Neural progenitor cell (in vitro differentiated cells): Measurements from ENCODE around the gene POLR2E.

Source experiments
- CTCF ChIP-seq: fragments of 200-600 bp; sonication (generic); IDR thresholded peaks from 2 replicates; pipeline ENCODE4 v1.5.1; 2017; ENCODE audit warnings: antibody characterized with exemption, mild to moderate bottlenecking
- EZH2 ChIP-seq: fragments of 200-600 bp; sonication (generic); IDR thresholded peaks from 2 replicates; pipeline ENCODE4 v1.6.1; 2017; ENCODE audit warnings: antibody characterized with exemption, mild to moderate bottlenecking, moderate library complexity

GRCh38 chr19:1079566-1080111 is 15.5 kb downstream of the POLR2E start:
- TF ChIP-seq CTCF (no peak), EZH2 (no peak)
